ENCODE results near the gene SERPINB12. TPM values are rescaled to one million over a fixed set of nuclear protein-coding genes. Genes with fewer than 3 reads are reported as not detected.

SERPINB12 gene
- total RNA-seq, 2 experiments from 2014 or later = not detected

DNA sequence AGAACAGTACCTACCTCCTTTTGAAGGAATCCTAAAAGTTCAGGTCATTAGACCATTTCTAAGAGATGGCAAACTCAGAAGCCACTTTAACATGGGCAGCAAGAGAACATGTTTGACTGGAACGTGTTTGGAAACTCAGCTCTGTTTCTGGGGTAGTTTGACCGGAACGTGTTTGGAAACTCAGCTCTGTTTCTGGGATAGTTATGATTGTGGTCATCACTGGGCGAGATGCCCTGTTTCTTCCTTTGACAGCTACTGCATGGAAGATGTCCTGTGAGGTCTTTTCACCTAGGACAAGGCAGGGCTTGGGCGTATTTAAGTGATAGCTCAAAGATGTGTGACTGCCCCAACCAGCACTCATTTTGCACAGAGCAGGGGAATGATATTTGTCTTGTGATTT, 25.1 kb downstream of the SERPINB12 start:
- no peaks in the 10 kb centered on the region for H3K9me3 ChIP-seq (ENCODE audit: low read length)
- no TSS peak for BruUV-seq (replicated peaks)
- intact Hi-C loops (cut with micrococcal nuclease; ENCODE audit: unreplicated experiment) = no loop called here
- no peaks in the 10 kb centered on the region for H3K36me3 ChIP-seq (ENCODE audit: insufficient read depth, low read length)
- H4K20me1 ChIP-seq (ENCODE audit: insufficient read depth, low read length) = no peaks in the 10 kb centered on the region
- no peak for DNase-seq (ENCODE audit: low spot score)
- no peak overlapping the region for H3K4me3 ChIP-seq (ENCODE audit: low read depth, low read length, poor library complexity, severe bottlenecking)
- no peak for TF ChIP-seq EZH2phosphoT487 (IDR thresholded peaks at IDR 0.05; ENCODE audit: borderline replicate concordance, low read depth, low read length)
- TF ChIP-seq, protein P1, sequence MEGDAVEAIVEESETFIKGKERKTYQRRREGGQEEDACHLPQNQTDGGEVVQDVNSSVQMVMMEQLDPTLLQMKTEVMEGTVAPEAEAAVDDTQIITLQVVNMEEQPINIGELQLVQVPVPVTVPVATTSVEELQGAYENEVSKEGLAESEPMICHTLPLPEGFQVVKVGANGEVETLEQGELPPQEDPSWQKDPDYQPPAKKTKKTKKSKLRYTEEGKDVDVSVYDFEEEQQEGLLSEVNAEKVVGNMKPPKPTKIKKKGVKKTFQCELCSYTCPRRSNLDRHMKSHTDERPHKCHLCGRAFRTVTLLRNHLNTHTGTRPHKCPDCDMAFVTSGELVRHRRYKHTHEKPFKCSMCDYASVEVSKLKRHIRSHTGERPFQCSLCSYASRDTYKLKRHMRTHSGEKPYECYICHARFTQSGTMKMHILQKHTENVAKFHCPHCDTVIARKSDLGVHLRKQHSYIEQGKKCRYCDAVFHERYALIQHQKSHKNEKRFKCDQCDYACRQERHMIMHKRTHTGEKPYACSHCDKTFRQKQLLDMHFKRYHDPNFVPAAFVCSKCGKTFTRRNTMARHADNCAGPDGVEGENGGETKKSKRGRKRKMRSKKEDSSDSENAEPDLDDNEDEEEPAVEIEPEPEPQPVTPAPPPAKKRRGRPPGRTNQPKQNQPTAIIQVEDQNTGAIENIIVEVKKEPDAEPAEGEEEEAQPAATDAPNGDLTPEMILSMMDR (conservative IDR thresholded peaks at IDR 0.05; ENCODE audit: low read length) = no peak
- no peak overlapping the region for H3K27ac ChIP-seq (ENCODE audit: low read depth, low read length, poor library complexity, severe bottlenecking)
- H3K4me1 ChIP-seq (ENCODE audit: insufficient read depth, low read length, poor library complexity, severe bottlenecking) = peaks cover 10% of the 10 kb centered on the region
- ChIA-PET POLR2A (no interaction called here), CTCF (ENCODE audit: unreplicated experiment) (no interaction called here)
- H3K79me2 ChIP-seq (ENCODE audit: insufficient read depth, low read depth, low read length) = no peaks in the 10 kb centered on the region
- H3K9me2 ChIP-seq (ENCODE audit: insufficient read depth, low read length) = no peaks in the 10 kb centered on the region
- no peak overlapping the region for H2AFZ ChIP-seq (ENCODE audit: low read length)
- no peak overlapping the region for H3K4me2 ChIP-seq (ENCODE audit: low read length)

DNA sequence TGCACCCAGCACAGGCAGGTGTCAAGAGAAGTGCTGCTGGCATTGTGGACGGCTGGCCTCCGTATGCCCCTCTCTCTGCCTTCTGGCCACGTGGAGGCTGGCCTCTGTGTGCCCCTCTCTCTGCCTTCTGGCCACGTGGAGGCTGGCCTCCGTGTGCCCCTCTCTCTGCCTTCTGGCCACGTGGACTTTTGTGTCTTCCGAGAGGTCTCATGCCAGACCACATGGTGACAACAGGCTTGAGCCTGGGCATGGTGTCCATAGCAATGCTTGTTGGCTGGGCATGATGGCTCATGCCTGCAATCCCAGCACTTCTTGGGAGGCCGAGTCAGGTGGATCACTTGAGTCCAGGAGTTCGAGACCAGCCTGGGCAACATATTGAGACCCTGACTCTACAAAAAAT, 25.7 kb downstream of the SERPINB12 start:
- DNase-seq (ENCODE audit: low spot score) = no peak
- Histone ChIP-seq H3K36me3 (ENCODE audit: insufficient read depth, low read length) (no peaks in the 10 kb centered on the region), H3K9me2 (ENCODE audit: insufficient read depth, low read length) (no peaks in the 10 kb centered on the region), H2AFZ (ENCODE audit: low read length) (no peak overlapping the region), H4K20me1 (ENCODE audit: insufficient read depth, low read length) (no peaks in the 10 kb centered on the region), H3K9me3 (ENCODE audit: low read length) (no peaks in the 10 kb centered on the region), H3K4me2 (ENCODE audit: low read length) (no peak overlapping the region), H3K27ac (ENCODE audit: low read depth, low read length, poor library complexity, severe bottlenecking) (no peak overlapping the region), H3K79me2 (ENCODE audit: insufficient read depth, low read depth, low read length) (no peaks in the 10 kb centered on the region), H3K4me1 (ENCODE audit: insufficient read depth, low read length, poor library complexity, severe bottlenecking) (peaks cover 5% of the 10 kb centered on the region), H3K4me3 (ENCODE audit: low read depth, low read length, poor library complexity, severe bottlenecking) (no peak overlapping the region)
- no peak for TF ChIP-seq EZH2phosphoT487 (IDR thresholded peaks at IDR 0.05; ENCODE audit: borderline replicate concordance, low read depth, low read length)
- TF ChIP-seq, protein P1 (conservative IDR thresholded peaks at IDR 0.05; ENCODE audit: low read length) = no peak
- no TSS peak for BruUV-seq (replicated peaks)
- CTCF ChIA-PET (ENCODE audit: unreplicated experiment) = no interaction called here
- intact Hi-C loops (cut with micrococcal nuclease; ENCODE audit: unreplicated experiment) = no loop called here
- POLR2A ChIA-PET = no interaction called here

DNA sequence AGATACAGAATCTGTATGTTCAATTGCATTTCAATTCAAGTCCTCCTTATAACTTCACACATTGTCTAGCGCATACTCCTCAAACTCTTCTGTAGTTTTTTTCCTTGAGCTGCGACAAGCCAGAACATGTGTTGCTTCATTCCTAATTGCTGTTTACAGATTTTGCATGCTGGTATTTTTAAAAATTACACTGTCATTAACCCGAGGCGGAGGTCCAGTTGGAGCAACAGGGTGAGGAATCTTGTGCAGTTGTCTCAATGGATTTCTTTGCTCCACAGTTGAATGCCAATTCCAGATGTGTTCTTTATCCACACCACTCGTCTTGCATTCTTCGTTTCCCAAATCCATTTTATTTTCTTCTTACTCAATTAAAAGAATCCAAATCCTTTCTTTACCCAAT, 28.6 kb downstream of the SERPINB12 start:
- BruUV-seq (replicated peaks) = no TSS peak
- POLR2A ChIA-PET = no interaction called here
- TF ChIP-seq, protein P1 (conservative IDR thresholded peaks at IDR 0.05; ENCODE audit: low read length) = no peak
- TF ChIP-seq EZH2phosphoT487 (IDR thresholded peaks at IDR 0.05; ENCODE audit: borderline replicate concordance, low read depth, low read length) = no peak
- Histone ChIP-seq H3K4me1 (ENCODE audit: insufficient read depth, low read length, poor library complexity, severe bottlenecking) (no peaks in the 10 kb centered on the region), H3K36me3 (ENCODE audit: insufficient read depth, low read length) (no peaks in the 10 kb centered on the region), H3K9me3 (ENCODE audit: low read length) (no peaks in the 10 kb centered on the region), H4K20me1 (ENCODE audit: insufficient read depth, low read length) (no peaks in the 10 kb centered on the region), H3K79me2 (ENCODE audit: insufficient read depth, low read depth, low read length) (no peaks in the 10 kb centered on the region), H2AFZ (ENCODE audit: low read length) (no peak overlapping the region), H3K27ac (ENCODE audit: low read depth, low read length, poor library complexity, severe bottlenecking) (no peak overlapping the region), H3K4me2 (ENCODE audit: low read length) (no peak overlapping the region), H3K4me3 (ENCODE audit: low read depth, low read length, poor library complexity, severe bottlenecking) (no peak overlapping the region), H3K9me2 (ENCODE audit: insufficient read depth, low read length) (no peaks in the 10 kb centered on the region)
- DNase-seq (ENCODE audit: low spot score) = no peak
- intact Hi-C loops (cut with micrococcal nuclease; ENCODE audit: unreplicated experiment) = no loop called here
- CTCF ChIA-PET (ENCODE audit: unreplicated experiment) = no interaction called here

Data from OCI-LY7 (cell line).